K562 (cell line): ENCODE measurements around the gene RALGAPA2. TPM values are rescaled to one million over a fixed set of nuclear protein-coding genes. Genes with fewer than 3 reads are reported as not detected.

Experiments used
- ATAC-seq: fragments of 200-7000 bp; cut with Tn5 transposase; 3 replicates; pipeline ENCODE4 v1.9.1; 2020; ENCODE audit warnings: moderate library complexity
- BruUV-seq: library from RNA; stranded (reverse); fragments of 400-500 nt; replicated peaks from 2 replicates; lab custom pipeline; 2021; lab: Mats Ljungman, UMichigan
- CTCF ChIA-PET: fragments of 300-600 bp; formaldehyde crosslinking; extraction: SDS; loops from one replicate; lab custom pipeline; 2021; ENCODE audit warnings: low intra/inter-chr PET ratio; lab: Yijun Ruan, JAX
- POLR2A ChIA-PET: fragments of 300-600, 350-650 bp; sonication (Branson Sonifier 250); formaldehyde crosslinking; extraction: SDS; loops from one replicate; lab custom pipeline; 2021; ENCODE audit warnings: antibody characterized with exemption, inconsistent platforms; lab: Yijun Ruan, JAX
- DNase-seq, 4 experiments: peaks; one replicate each; pipeline versions ENCODE4 v3.0.0 to v3.0.0-alpha.2; 2011 to 2018; ENCODE audit warnings: low spot score in 3 of 4, mixed read lengths in 3 of 4; ENCODE audit errors: extremely low read depth in 1 of 4
- FAIRE-seq: peaks from 2 replicates; lab custom pipeline; 2011; peaks lifted over from hg19 to GRCh38; lab: Jason Lieb, UNC
- H2AFZ ChIP-seq: 2 replicates; pipeline ENCODE4 v1.6.0; 2011; ENCODE audit warnings: low read depth, low read length, control low read depth, inconsistent platforms
- H3K27ac ChIP-seq: fragments of 200-600 bp; 3 replicates; pipeline ENCODE4 v1.8.0; 2011; ENCODE audit warnings: low read depth, mild to moderate bottlenecking, control low read depth, inconsistent platforms, low read length, moderate library complexity, mixed read lengths; ENCODE audit errors: extremely low read depth
- H3K27me3 ChIP-seq, 2 experiments: fragments of 300-600 bp in 1 of 2; 2 replicates in 1 of 2; 3 replicates in 1 of 2; pipeline versions ENCODE4 v1.6.0 to v1.8.0; 2011; ENCODE audit warnings: inconsistent platforms in 2 of 2, low read length in 2 of 2, mild to moderate bottlenecking in 1 of 2, mixed read lengths in 1 of 2, moderate library complexity in 1 of 2; ENCODE audit not compliant: control insufficient read depth in 2 of 2, insufficient read depth in 2 of 2
- H3K36me3 ChIP-seq: fragments of 300-600 bp; 3 replicates; pipeline ENCODE4 v1.8.0; 2011; ENCODE audit warnings: mild to moderate bottlenecking, low read length, inconsistent platforms; ENCODE audit not compliant: control insufficient read depth, insufficient read depth
- H3K4me1 ChIP-seq, 2 experiments: fragments of 200-600 bp in 1 of 2; replicated peaks in 1 of 2; 2 replicates in 1 of 2; 3 replicates in 1 of 2; pipeline versions ENCODE4 v1.5.1 to v1.8.0; 2011; ENCODE audit warnings: inconsistent platforms in 2 of 2, low read length in 2 of 2, mild to moderate bottlenecking in 1 of 2, mixed read lengths in 1 of 2, moderate library complexity in 1 of 2; ENCODE audit not compliant: control insufficient read depth in 2 of 2, insufficient read depth in 2 of 2
- H3K4me2 ChIP-seq: 2 replicates; pipeline ENCODE4 v1.6.1; 2011; ENCODE audit warnings: low read length, control low read depth, inconsistent platforms, mixed read lengths; ENCODE audit not compliant: insufficient read depth
- H3K4me3 ChIP-seq: fragments of 200-600 bp; sonication (generic), shearing (Covaris generic); 2 replicates; pipeline ENCODE4 v1.5.1; 2016; ENCODE audit warnings: control low read depth, inconsistent platforms
- H3K79me2 ChIP-seq: fragments of 200-600 bp; 3 replicates; pipeline ENCODE4 v1.8.0; 2011; ENCODE audit warnings: low read length, inconsistent platforms; ENCODE audit not compliant: control insufficient read depth, insufficient read depth
- H3K9ac ChIP-seq, 2 experiments: 2 replicates each; pipeline versions ENCODE4 v1.6.0 to v1.6.1; 2011; ENCODE audit warnings: low read depth in 2 of 2, low read length in 2 of 2, control low read depth in 1 of 2, inconsistent platforms in 1 of 2, mild to moderate bottlenecking in 1 of 2, mixed read lengths in 1 of 2; ENCODE audit not compliant: insufficient read depth in 1 of 2
- H3K9me1 ChIP-seq: one replicate; pipeline ENCODE4 v1.6.0; 2011; ENCODE audit warnings: inconsistent platforms, mild to moderate bottlenecking, low read length, moderate library complexity; ENCODE audit not compliant: control insufficient read depth, insufficient read depth
- H3K9me3 ChIP-seq: replicated peaks from 2 replicates; pipeline ENCODE4 v1.5.1; 2011; ENCODE audit warnings: low read depth, low read length, inconsistent platforms; ENCODE audit not compliant: control insufficient read depth, insufficient read depth
- H4K20me1 ChIP-seq: replicated peaks from 2 replicates; pipeline ENCODE4 v1.6.1; 2011; ENCODE audit warnings: low read length, inconsistent platforms, mixed read lengths; ENCODE audit not compliant: control insufficient read depth, insufficient read depth
- ESRRA ChIP-seq: fragments of 450-650 bp; IDR thresholded peaks from 2 replicates; pipeline ENCODE4 v1.6.1; 2014; ENCODE audit warnings: low read depth, mild to moderate bottlenecking, moderate library complexity, borderline replicate concordance
- FOXJ3 ChIP-seq: sonication (generic); formaldehyde crosslinking; IDR thresholded peaks from 2 replicates; pipeline ENCODE4 v1.4.0; 2020; ENCODE audit warnings: mild to moderate bottlenecking, missing genetic modification reagents
- ILF3 ChIP-seq: fragments of 450-650 bp; IDR thresholded peaks from 2 replicates; pipeline ENCODE4 v1.6.1; 2018; ENCODE audit warnings: antibody characterized with exemption, mild to moderate bottlenecking, moderate library complexity, borderline replicate concordance
- STAT5B ChIP-seq: fragments of 250-450 bp; sonication (Bioruptor Pico); IDR thresholded peaks from 2 replicates; pipeline ENCODE4 v1.8.0; 2021; ENCODE audit warnings: mild to moderate bottlenecking, inconsistent platforms
- ZNF184 ChIP-seq: sonication (generic); formaldehyde crosslinking; IDR thresholded peaks from 2 replicates; pipeline ENCODE4 v1.5.0; 2020; ENCODE audit warnings: missing genetic modification reagents
- WGBS: fragments of 100-300 bp; shearing (Covaris generic); methylation state at CpG from one replicate; pipeline ENCODE4 v1.1.6; 2016; ENCODE audit warnings: low coverage, mixed read lengths; ENCODE audit not compliant: insufficient coverage; ENCODE audit errors: missing lambda C conversion rate; 5-methylcytosine and 5-hydroxymethylcytosine counted together
- in situ Hi-C: fragments of 300-500 bp; cut with MboI; formaldehyde crosslinking; loops from 4 replicates; pipeline ENCODE4 v1.15.0; 2018; ENCODE audit warnings: inconsistent platforms, mixed read lengths
- intact Hi-C: fragments of 100-400 bp; cut with micrococcal nuclease; formaldehyde crosslinking; loops from 2 replicates; pipeline ENCODE4 v1.14.2; 2022
- polyA plus RNA-seq, 8 experiments: library from polyadenylated mRNA; depleted of rRNA in 4 of 8; stranded (reverse) in 5 of 8; unstranded in 3 of 8; fragments of >200 nt; fragmentation: Nextera tagmentation in 2 of 8; fragmentation: Illumina TruSeq in 1 of 8; extraction: Ambion mirVana in 2 of 8; extraction: Trizol in 1 of 8; gene quantifications; 2 replicates each; pipeline versions ENCODE4 v1.2.1 to v1.2.3, GENCODE V29; 2011 to 2014; ENCODE audit warnings: inconsistent platforms in 1 of 8, missing spikeins in 1 of 8
- total RNA-seq, 7 experiments: library from RNA; depleted of rRNA in 6 of 7; stranded (reverse); fragments of >200 nt in 6 of 7; fragmentation: Illumina TruSeq in 2 of 7; extraction: Trizol in 2 of 7; gene quantifications; 2 replicates each; pipeline versions ENCODE4 v1.2.1 to v1.2.3, GENCODE V29; 2011 to 2021; ENCODE audit warnings: low replicate concordance in 1 of 7

The RALGAPA2 gene
- total and polyA plus RNA-seq, 9 of the 15 experiments (the other 6 are each of a cell fraction or from before 2014, with no cell fraction given): 0.35 to 2.7 (median 1.4) TPM

GRCh38 chr20:20427227-20427864, 285.1 kb downstream of the RALGAPA2 start:
- no TSS peak for BruUV-seq
- WGBS: 0% methylated on average over 9 of the region's 11 CpGs
- Histone ChIP-seq H3K9me3 (no peaks in the 10 kb centered on the region), H4K20me1 (no peaks in the 10 kb centered on the region), H3K4me3 (no peak overlapping the region), H3K27ac (no peak overlapping the region), H3K9ac (no peak overlapping the region), H3K4me1 (no peaks in the 10 kb centered on the region), H3K9me1 (no peaks in the 10 kb centered on the region), H2AFZ (no peak overlapping the region), H3K27me3 (peaks cover 0 to 7% of the 10 kb centered on the region in 2 experiments; a peak in 1 of 5 replicates), H3K4me2 (no peak overlapping the region), H3K36me3 (no peaks in the 10 kb centered on the region), H3K79me2 (no peaks in the 10 kb centered on the region)
- POLR2A ChIA-PET: no interaction called here
- DNase-seq (no peak), ATAC-seq (no peak), FAIRE-seq (no peak)
- CTCF ChIA-PET: no interaction called here
- intact Hi-C loops: no loop called here
- no peak for TF ChIP-seq ZNF184 (CRISPR knock-in tag)
- TF ChIP-seq ILF3: no peak
- in situ Hi-C loops: no loop called here

GRCh38 chr20:20426655-20426907, 285.9 kb downstream of the RALGAPA2 start:
- intact Hi-C loops: no loop called here
- no peaks in the 10 kb centered on the region for H3K9me1 ChIP-seq
- H3K9me3 ChIP-seq: no peaks in the 10 kb centered on the region
- H3K4me1 ChIP-seq: no peaks in the 10 kb centered on the region
- H3K79me2 ChIP-seq: no peaks in the 10 kb centered on the region
- no peaks in the 10 kb centered on the region for H3K36me3 ChIP-seq
- H3K4me3 ChIP-seq: no peak overlapping the region
- ChIA-PET CTCF (no interaction called here), POLR2A (no interaction called here)
- no peak for FAIRE-seq
- no peak overlapping the region for H2AFZ ChIP-seq
- TF ChIP-seq FOXJ3 (CRISPR knock-in tag) (no peak), STAT5B (CRISPR knock-in tag) (no peak), ESRRA (no peak)
- ATAC-seq: no peak
- DNase-seq: no peak
- BruUV-seq: no TSS peak
- no peak overlapping the region for H3K27ac ChIP-seq
- H3K4me2 ChIP-seq: no peak overlapping the region
- WGBS: 0% methylated on average over 4 of the region's 4 CpGs
- in situ Hi-C loops: no loop called here
- peaks cover 0 to 7% of the 10 kb centered on the region in 2 experiments; a peak in 1 of 5 replicates for H3K27me3 ChIP-seq
- H3K9ac ChIP-seq: no peak overlapping the region
- no peaks in the 10 kb centered on the region for H4K20me1 ChIP-seq
